ENCODE results near the gene RMDN3. TPM values are rescaled to one million over a fixed set of nuclear protein-coding genes. Genes with fewer than 3 reads are reported as not detected.

RMDN3 gene
- 10 to 100 TPM; 26.7 to 41.1 (median 39.1) TPM for total RNA-seq

GRCh38 chr15:40754883-40755811 lies at the start of gene RMDN3:
RMDN3 (minus strand) TSS chr15:40755254; CDS start chr15:40754783, 471 bp downstream.
- peak; percentile 82 to 89 for DNase-seq (ENCODE audit: low spot score in 2 of 2)
- Histone ChIP-seq H3K4me1 (peaks cover 0 to 26% (median 5%) of the 10 kb centered on the region in 4 donors), H3K4me3 (peak within 1 kb of the TSS; percentile 65 to 96 (median 72)), H3K27ac (peak within 1 kb of the TSS; percentile 72 to 92 (median 88)), H3K27me3 (no peaks in the 10 kb centered on the region), H3K36me3 (peaks cover 0 to 28% (median 6%) of the 10 kb centered on the region in 3 donors), H3K9me3 (no peaks in the 10 kb centered on the region)
- peak; percentile 81 to 97 for TF ChIP-seq EP300 (IDR thresholded peaks at IDR 0.05)
- TF ChIP-seq POLR2A (IDR thresholded peaks at IDR 0.05) = peak; percentile 3 to 61
- TF ChIP-seq, protein P1, sequence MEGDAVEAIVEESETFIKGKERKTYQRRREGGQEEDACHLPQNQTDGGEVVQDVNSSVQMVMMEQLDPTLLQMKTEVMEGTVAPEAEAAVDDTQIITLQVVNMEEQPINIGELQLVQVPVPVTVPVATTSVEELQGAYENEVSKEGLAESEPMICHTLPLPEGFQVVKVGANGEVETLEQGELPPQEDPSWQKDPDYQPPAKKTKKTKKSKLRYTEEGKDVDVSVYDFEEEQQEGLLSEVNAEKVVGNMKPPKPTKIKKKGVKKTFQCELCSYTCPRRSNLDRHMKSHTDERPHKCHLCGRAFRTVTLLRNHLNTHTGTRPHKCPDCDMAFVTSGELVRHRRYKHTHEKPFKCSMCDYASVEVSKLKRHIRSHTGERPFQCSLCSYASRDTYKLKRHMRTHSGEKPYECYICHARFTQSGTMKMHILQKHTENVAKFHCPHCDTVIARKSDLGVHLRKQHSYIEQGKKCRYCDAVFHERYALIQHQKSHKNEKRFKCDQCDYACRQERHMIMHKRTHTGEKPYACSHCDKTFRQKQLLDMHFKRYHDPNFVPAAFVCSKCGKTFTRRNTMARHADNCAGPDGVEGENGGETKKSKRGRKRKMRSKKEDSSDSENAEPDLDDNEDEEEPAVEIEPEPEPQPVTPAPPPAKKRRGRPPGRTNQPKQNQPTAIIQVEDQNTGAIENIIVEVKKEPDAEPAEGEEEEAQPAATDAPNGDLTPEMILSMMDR (IDR thresholded peaks at IDR 0.05) = peak in 3 of 5 experiments; percentile 22 to 58 (median 31)
- 1 to 2% methylated on average over 47 to 66 of the region's 66 CpGs for WGBS, 2 donors

DNA sequence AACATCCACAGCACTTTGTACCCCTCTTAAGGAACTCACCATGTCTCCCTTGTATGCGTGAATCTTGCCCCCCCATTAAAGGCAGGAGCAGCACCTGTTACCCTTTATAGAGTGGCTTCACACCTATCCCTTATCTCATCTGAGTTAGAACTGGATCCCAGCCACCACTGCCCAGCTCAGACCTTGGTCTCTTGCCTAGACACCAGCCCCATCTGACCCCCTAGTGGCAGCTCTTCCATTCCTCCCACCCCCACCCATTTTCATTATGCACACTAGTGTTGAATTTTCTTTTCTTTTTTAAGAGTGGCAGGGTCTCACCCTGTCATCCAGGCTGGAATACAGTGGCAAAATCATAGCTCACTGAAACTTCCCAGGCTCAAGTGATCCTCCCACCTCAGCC lies 48.6 kb upstream of the RMDN3 start:
- 91 to 95% methylated on average over 1 of the region's 1 CpG for WGBS, 2 donors
- DNase-seq (ENCODE audit: low spot score in 2 of 2) = no peak
- no peak overlapping the region for H3K4me3 ChIP-seq
- H3K4me1 ChIP-seq = peaks cover 0 to 33% (median 13%) of the 10 kb centered on the region in 4 donors
- peaks cover 0 to 22% (median 0%) of the 10 kb centered on the region in 3 donors for H3K36me3 ChIP-seq
- H3K27ac ChIP-seq = no peak overlapping the region
- no peaks in the 10 kb centered on the region for H3K27me3 ChIP-seq
- no peaks in the 10 kb centered on the region for H3K9me3 ChIP-seq
- TF ChIP-seq POLR2A (IDR thresholded peaks at IDR 0.05) (no peak), EP300 (IDR thresholded peaks at IDR 0.05) (no peak)
- TF ChIP-seq, protein P1 (IDR thresholded peaks at IDR 0.05) = no peak

DNA sequence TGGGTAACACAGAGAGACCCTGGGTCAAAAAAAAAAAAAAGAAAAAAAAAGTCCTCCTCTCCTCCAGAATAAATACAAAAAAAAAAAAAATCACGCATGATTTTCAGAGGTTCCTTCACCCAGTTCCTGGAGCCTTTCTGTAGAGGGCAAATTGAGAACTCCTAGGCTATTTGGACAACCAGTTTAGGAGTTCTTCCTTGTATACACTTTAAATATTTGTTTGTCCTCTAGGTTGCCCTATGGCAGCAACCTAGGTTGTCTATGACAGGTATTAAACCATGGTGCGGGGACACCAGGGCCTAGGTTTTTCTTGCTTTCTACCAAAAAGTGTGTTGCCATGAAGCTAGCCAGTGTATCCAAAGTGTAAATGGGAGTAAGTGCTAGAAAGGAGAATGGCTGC lies 48.0 kb upstream of the RMDN3 start:
- H3K27me3 ChIP-seq = no peaks in the 10 kb centered on the region
- TF ChIP-seq POLR2A (IDR thresholded peaks at IDR 0.05) (no peak), EP300 (IDR thresholded peaks at IDR 0.05) (no peak)
- TF ChIP-seq, protein P1 (IDR thresholded peaks at IDR 0.05) = no peak
- no peak overlapping the region for H3K27ac ChIP-seq
- H3K4me1 ChIP-seq = peaks cover 0 to 27% (median 10%) of the 10 kb centered on the region in 4 donors
- DNase-seq (ENCODE audit: low spot score in 2 of 2) = no peak
- H3K36me3 ChIP-seq = peaks cover 0 to 22% (median 0%) of the 10 kb centered on the region in 3 donors
- WGBS, 2 donors = 88 to 92% methylated on average over 2 of the region's 2 CpGs
- no peaks in the 10 kb centered on the region for H3K9me3 ChIP-seq
- no peak overlapping the region for H3K4me3 ChIP-seq

DNA sequence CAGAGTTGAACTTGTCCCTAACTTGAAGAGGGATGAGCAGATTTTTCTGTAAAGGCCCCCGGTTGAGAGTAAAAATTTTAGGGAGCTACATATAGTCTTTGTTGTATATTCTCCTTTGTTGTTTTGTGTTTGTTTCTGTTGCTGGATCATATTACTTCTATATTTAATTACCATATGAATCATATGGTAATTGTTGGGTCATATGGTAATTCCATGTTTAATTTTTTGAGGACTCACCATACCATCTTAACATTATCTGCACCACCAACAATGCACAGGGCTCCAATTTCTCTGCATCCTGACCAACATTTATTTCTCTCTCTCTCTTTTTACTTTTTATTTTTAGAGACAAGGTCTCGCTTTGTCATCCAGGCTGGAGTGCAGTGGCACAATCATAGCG lies 44.5 kb upstream of the RMDN3 start:
- Histone ChIP-seq H3K27me3 (no peaks in the 10 kb centered on the region), H3K4me1 (peaks cover 0 to 15% (median 0%) of the 10 kb centered on the region in 4 donors), H3K27ac (no peak overlapping the region), H3K36me3 (peaks cover 0 to 22% (median 0%) of the 10 kb centered on the region in 3 donors), H3K4me3 (no peak overlapping the region), H3K9me3 (no peaks in the 10 kb centered on the region)
- no peak for DNase-seq (ENCODE audit: low spot score in 2 of 2)
- 87 to 92% methylated on average over 3 of the region's 3 CpGs for WGBS, 2 donors
- no peak for TF ChIP-seq EP300 (IDR thresholded peaks at IDR 0.05)
- TF ChIP-seq, protein P1 (IDR thresholded peaks at IDR 0.05) = no peak
- TF ChIP-seq POLR2A (IDR thresholded peaks at IDR 0.05) = no peak

GRCh38 chr15:40796512-40796911 lies 41.5 kb upstream of the RMDN3 start:
- no peaks in the 10 kb centered on the region for H3K9me3 ChIP-seq
- WGBS, 2 donors = 86 to 90% methylated on average over 5 of the region's 5 CpGs
- TF ChIP-seq POLR2A (IDR thresholded peaks at IDR 0.05) (no peak), EP300 (IDR thresholded peaks at IDR 0.05) (no peak)
- TF ChIP-seq, protein P1 (IDR thresholded peaks at IDR 0.05) = no peak
- no peak for DNase-seq (ENCODE audit: low spot score in 2 of 2)
- peaks cover 0 to 17% (median 0%) of the 10 kb centered on the region in 4 donors for H3K4me1 ChIP-seq
- H3K4me3 ChIP-seq = no peak overlapping the region
- H3K27me3 ChIP-seq = no peaks in the 10 kb centered on the region
- no peak overlapping the region for H3K27ac ChIP-seq
- H3K36me3 ChIP-seq = peaks cover 0 to 16% (median 0%) of the 10 kb centered on the region in 3 donors
